ENCODE measurements around the gene ANKDD1B. TPM values are rescaled to one million over a fixed set of nuclear protein-coding genes. Genes with fewer than 3 reads are reported as not detected.

Gene ANKDD1B
- total and polyA plus RNA-seq, 2 of the 13 experiments (the other 11 are each of a cell fraction or from before 2014, with no cell fraction given), result 0.12 to 0.27 TPM

DNA sequence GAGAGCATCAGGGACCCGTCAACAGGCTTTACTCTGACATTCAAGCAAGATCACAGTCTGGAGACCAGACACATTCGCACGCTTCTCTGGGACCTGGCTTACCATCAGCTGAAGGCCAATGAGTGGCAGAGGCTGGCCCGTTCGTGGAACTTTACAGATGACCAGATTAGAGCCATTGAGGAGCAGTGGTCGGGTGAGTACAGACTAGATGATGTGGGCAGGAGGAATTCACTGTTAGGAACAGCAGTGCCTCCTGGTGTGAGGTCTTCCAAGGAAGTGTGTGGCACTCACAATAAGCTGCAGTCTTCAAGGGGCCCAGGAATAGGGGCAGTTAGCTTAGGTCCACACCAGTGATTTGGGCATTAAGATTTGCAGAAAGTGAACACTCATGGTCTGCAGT is 55.5 kb downstream of the ANKDD1B start:
- Histone ChIP-seq H3K36me3 (replicated peaks in 1 of 2; ENCODE audit: control insufficient read depth in 1 of 2, insufficient read depth in 2 of 2, low read length in 2 of 2) (no peaks in the 10 kb centered on the region), H4K20me1 (ENCODE audit: insufficient read depth, low read length) (no peaks in the 10 kb centered on the region), H3K27me3 (ENCODE audit: control insufficient read depth in 1 of 2, insufficient read depth in 2 of 2, low read length in 2 of 2) (no peaks in the 10 kb centered on the region; a peak in 1 of 5 replicates), H3K4me2 (ENCODE audit: low read depth, low read length) (no peak overlapping the region), H3K4me1 (ENCODE audit: insufficient read depth, low read length) (peaks cover 19% of the 10 kb centered on the region), H3K27ac (ENCODE audit: extremely low read length, insufficient read depth, low read length) (no peak overlapping the region), H3K4me3 (replicated peaks in 1 of 3; ENCODE audit: insufficient read depth in 1 of 3, low read depth in 2 of 3, low read length in 3 of 3) (no peak overlapping the region), H3K9ac (ENCODE audit: insufficient read depth, low read depth, low read length) (no peak overlapping the region), H3K9me3 (ENCODE audit: low read length) (no peaks in the 10 kb centered on the region), H3K79me2 (ENCODE audit: insufficient read depth, low read length) (no peaks in the 10 kb centered on the region), H2AFZ (ENCODE audit: low read length) (no peak overlapping the region)
- no peak for FAIRE-seq
- ChIA-PET POLR2A (no interaction called here), CTCF (ENCODE audit: low intra/inter-chr PET ratio, low total read pairs) (no interaction called here)
- ATAC-seq, result no peak
- DNase-seq (ENCODE audit: low spot score), result no peak
- intact Hi-C loops (cut with micrococcal nuclease; ENCODE audit: unreplicated experiment), result no loop called here
- in situ Hi-C loops (cut with HindIII; ENCODE audit: extremely low pct_ligation_motif_present, low pct_unique_long_range_greater_than_20kb), result no loop called here
- BruUV-seq (replicated peaks), result no TSS peak
- WGBS (ENCODE audit: low lambda C conversion rate), result 37% methylated on average over 6 of the region's 6 CpGs
- TF ChIP-seq, protein P1, sequence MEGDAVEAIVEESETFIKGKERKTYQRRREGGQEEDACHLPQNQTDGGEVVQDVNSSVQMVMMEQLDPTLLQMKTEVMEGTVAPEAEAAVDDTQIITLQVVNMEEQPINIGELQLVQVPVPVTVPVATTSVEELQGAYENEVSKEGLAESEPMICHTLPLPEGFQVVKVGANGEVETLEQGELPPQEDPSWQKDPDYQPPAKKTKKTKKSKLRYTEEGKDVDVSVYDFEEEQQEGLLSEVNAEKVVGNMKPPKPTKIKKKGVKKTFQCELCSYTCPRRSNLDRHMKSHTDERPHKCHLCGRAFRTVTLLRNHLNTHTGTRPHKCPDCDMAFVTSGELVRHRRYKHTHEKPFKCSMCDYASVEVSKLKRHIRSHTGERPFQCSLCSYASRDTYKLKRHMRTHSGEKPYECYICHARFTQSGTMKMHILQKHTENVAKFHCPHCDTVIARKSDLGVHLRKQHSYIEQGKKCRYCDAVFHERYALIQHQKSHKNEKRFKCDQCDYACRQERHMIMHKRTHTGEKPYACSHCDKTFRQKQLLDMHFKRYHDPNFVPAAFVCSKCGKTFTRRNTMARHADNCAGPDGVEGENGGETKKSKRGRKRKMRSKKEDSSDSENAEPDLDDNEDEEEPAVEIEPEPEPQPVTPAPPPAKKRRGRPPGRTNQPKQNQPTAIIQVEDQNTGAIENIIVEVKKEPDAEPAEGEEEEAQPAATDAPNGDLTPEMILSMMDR (CRISPR knock-in tag; IDR thresholded peaks at IDR 0.05), result peak; percentile 23; the same call in 1 of the 2 replicates
- TF ChIP-seq NFE2L2 (IDR thresholded peaks at IDR 0.05; ENCODE audit: low read length) (no peak), ZNF83 (CRISPR knock-in tag; IDR thresholded peaks at IDR 0.05; ENCODE audit: borderline replicate concordance) (no peak), STAG1 (CRISPR knock-in tag; IDR thresholded peaks at IDR 0.05) (peak; percentile 14; the same call in 1 of the 2 replicates), FOSL2 (CRISPR knock-in tag; IDR thresholded peaks at IDR 0.05) (no peak), IRX3 (CRISPR knock-in tag; IDR thresholded peaks at IDR 0.05; ENCODE audit: borderline replicate concordance, low read depth) (no peak), ATF7 (IDR thresholded peaks at IDR 0.05) (no peak), ATF7 (CRISPR knock-in tag; IDR thresholded peaks at IDR 0.05) (no peak), ZNF34 (CRISPR knock-in tag; IDR thresholded peaks at IDR 0.05; ENCODE audit: borderline replicate concordance) (no peak)
- TF ChIP-seq, protein P2, sequence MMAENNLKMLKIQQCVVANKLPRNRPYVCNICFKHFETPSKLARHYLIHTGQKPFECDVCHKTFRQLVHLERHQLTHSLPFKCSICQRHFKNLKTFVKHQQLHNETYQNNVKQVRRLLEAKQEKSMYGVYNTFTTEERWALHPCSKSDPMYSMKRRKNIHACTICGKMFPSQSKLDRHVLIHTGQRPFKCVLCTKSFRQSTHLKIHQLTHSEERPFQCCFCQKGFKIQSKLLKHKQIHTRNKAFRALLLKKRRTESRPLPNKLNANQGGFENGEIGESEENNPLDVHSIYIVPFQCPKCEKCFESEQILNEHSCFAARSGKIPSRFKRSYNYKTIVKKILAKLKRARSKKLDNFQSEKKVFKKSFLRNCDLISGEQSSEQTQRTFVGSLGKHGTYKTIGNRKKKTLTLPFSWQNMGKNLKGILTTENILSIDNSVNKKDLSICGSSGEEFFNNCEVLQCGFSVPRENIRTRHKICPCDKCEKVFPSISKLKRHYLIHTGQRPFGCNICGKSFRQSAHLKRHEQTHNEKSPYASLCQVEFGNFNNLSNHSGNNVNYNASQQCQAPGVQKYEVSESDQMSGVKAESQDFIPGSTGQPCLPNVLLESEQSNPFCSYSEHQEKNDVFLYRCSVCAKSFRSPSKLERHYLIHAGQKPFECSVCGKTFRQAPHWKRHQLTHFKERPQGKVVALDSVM (CRISPR knock-in tag; IDR thresholded peaks at IDR 0.05), result no peak
- TF ChIP-seq, protein P3, sequence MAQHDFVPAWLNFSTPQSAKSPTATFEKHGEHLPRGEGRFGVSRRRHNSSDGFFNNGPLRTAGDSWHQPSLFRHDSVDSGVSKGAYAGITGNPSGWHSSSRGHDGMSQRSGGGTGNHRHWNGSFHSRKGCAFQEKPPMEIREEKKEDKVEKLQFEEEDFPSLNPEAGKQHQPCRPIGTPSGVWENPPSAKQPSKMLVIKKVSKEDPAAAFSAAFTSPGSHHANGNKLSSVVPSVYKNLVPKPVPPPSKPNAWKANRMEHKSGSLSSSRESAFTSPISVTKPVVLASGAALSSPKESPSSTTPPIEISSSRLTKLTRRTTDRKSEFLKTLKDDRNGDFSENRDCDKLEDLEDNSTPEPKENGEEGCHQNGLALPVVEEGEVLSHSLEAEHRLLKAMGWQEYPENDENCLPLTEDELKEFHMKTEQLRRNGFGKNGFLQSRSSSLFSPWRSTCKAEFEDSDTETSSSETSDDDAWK (CRISPR knock-in tag; IDR thresholded peaks at IDR 0.05), result no peak
- TF ChIP-seq, protein P4, sequence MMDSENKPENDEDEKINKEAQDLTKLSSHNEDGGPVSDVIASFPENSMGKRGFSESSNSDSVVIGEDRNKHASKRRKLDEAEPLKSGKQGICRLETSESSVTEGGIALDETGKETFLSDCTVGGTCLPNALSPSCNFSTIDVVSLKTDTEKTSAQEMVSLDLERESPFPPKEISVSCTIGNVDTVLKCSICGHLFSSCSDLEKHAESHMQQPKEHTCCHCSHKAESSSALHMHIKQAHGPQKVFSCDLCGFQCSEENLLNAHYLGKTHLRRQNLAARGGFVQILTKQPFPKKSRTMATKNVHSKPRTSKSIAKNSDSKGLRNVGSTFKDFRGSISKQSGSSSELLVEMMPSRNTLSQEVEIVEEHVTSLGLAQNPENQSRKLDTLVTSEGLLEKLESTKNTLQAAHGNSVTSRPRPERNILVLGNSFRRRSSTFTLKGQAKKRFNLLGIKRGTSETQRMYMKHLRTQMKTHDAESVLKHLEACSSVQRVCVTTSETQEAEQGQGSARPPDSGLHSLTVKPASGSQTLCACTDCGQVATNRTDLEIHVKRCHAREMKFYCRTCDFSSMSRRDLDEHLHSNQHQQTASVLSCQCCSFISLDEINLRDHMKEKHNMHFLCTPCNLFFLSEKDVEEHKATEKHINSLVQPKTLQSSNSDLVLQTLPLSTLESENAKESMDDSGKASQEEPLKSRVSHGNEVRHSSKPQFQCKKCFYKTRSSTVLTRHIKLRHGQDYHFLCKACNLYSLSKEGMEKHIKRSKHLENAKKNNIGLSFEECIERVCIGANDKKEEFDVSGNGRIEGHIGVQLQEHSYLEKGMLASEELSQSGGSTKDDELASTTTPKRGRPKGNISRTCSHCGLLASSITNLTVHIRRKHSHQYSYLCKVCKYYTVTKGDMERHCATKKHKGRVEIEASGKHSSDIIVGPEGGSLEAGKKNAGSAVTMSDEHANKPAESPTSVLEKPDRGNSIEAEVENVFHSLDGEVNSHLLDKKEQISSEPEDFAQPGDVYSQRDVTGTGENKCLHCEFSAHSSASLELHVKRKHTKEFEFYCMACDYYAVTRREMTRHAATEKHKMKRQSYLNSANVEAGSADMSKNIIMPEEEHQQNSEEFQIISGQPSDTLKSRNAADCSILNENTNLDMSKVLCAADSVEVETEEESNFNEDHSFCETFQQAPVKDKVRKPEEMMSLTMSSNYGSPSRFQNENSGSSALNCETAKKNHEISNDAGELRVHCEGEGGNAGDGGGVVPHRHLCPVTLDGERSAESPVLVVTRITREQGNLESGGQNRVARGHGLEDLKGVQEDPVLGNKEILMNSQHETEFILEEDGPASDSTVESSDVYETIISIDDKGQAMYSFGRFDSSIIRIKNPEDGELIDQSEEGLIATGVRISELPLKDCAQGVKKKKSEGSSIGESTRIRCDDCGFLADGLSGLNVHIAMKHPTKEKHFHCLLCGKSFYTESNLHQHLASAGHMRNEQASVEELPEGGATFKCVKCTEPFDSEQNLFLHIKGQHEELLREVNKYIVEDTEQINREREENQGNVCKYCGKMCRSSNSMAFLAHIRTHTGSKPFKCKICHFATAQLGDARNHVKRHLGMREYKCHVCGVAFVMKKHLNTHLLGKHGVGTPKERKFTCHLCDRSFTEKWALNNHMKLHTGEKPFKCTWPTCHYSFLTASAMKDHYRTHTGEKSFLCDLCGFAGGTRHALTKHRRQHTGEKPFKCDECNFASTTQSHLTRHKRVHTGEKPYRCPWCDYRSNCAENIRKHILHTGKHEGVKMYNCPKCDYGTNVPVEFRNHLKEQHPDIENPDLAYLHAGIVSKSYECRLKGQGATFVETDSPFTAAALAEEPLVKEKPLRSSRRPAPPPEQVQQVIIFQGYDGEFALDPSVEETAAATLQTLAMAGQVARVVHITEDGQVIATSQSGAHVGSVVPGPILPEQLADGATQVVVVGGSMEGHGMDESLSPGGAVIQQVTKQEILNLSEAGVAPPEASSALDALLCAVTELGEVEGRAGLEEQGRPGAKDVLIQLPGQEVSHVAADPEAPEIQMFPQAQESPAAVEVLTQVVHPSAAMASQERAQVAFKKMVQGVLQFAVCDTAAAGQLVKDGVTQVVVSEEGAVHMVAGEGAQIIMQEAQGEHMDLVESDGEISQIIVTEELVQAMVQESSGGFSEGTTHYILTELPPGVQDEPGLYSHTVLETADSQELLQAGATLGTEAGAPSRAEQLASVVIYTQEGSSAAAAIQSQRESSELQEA (CRISPR knock-in tag; IDR thresholded peaks at IDR 0.05; ENCODE audit: not compliant biosample characterization), result no peak
